Ascending aorta (tissue), 2 donors: Measurements from ENCODE around the gene ANK3. TPM values are rescaled to one million over a fixed set of nuclear protein-coding genes. Genes with fewer than 3 reads are reported as not detected.

Experiments
- DNase-seq, 2 donors: peaks; one replicate each; pipeline ENCODE4 v3.0.0-alpha.2; 2019; ENCODE audit warnings: low spot score in 2 of 2
- H3K27ac ChIP-seq, 2 donors: fragments of 200-600 bp; sonication (generic); one replicate each; pipeline ENCODE4 v1.5.1; 2016 to 2017; ENCODE audit warnings: mild to moderate bottlenecking in 1 of 2
- H3K27me3 ChIP-seq: fragments of 200-600 bp; sonication (generic); one replicate; pipeline ENCODE4 v1.5.1; 2017
- H3K36me3 ChIP-seq, 2 donors: fragments of 200-600 bp; sonication (generic); one replicate each; pipeline ENCODE4 v1.5.1; 2016
- H3K4me1 ChIP-seq, 2 donors: fragments of 200-600 bp; sonication (generic); one replicate each; pipeline ENCODE4 v1.5.1; 2016 to 2017; ENCODE audit warnings: mild to moderate bottlenecking in 1 of 2
- H3K4me3 ChIP-seq, 2 donors: fragments of 200-600 bp; sonication (generic); one replicate each; pipeline ENCODE4 v1.5.1; 2016 to 2017; ENCODE audit warnings: mild to moderate bottlenecking in 1 of 2
- H3K9me3 ChIP-seq, 2 donors: fragments of 200-600 bp; sonication (generic); one replicate each; pipeline ENCODE4 v1.5.1; 2016
- CTCF ChIP-seq, 3 experiments: fragments of 200-600 bp in 2 of 3; fragments of 450-650 bp in 1 of 3; sonication (generic) in 2 of 3; IDR thresholded peaks; one replicate each; pipeline ENCODE4 v1.5.1; 2016 to 2019; ENCODE audit warnings: antibody characterized with exemption in 3 of 3, mild to moderate bottlenecking in 1 of 3, moderate library complexity in 1 of 3
- intact Hi-C: fragments of 100-400 bp; cut with DNase I; formaldehyde crosslinking; loops from one replicate; pipeline ENCODE4 v1.15.1; 2023
- total RNA-seq: library from RNA; depleted of rRNA; stranded (reverse); fragments of >200 nt; gene quantifications from one replicate; pipeline ENCODE4 v1.1.0, GENCODE V29; 2016

The ANK3 gene
- total RNA-seq, 1 donor from 2014 or later = 28.3 TPM

GRCh38 chr10:59976909-59977308 is 412.8 kb downstream of the ANK3 start:
- H3K27me3 ChIP-seq = no peaks in the 10 kb centered on the region
- H3K9me3 ChIP-seq = peaks cover 17 to 24% of the 10 kb centered on the region in 2 donors
- no peak for DNase-seq
- no peak overlapping the region for H3K4me3 ChIP-seq
- H3K27ac ChIP-seq = no peak overlapping the region
- no peaks in the 10 kb centered on the region for H3K4me1 ChIP-seq
- intact Hi-C loops = no loop called here
- TF ChIP-seq CTCF (IDR thresholded peaks at IDR 0.05) = no peak
- no peaks in the 10 kb centered on the region for H3K36me3 ChIP-seq
